ENCODE data around the gene PDZK1.

DNA sequence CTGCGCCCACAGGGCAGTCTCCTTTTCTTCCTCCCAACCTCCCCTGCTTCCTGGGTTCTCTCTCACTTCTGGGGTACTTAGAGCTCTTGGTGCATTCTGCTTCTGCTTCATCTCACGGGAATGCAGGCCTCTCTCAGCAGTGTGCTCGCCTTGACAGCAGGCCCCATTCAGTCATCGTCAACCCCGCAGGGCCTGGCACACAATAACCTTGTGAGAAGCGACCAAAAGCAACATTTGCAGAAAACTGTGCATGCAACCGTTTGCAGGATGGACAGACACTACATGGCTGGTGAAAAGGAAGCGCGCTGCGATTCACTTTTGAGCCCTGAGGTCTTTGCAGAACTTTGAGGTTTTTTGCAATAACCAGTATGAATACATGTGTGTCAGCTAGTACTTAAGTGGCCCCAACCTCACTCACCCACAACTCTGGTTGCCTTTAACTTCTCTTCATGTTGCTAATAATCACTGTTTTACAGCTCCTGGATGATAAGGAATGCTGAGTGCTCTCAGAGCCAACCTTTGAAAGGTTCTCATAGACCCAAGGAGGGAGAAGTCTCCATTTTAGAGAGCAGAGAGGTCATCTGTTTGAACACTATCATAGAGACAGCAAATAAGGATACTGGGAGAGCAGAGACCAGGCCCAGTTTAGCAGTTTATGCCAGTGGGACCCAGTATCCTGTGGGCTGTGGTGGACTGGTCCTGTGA, 9.6 kb upstream of the PDZK1 start:
- TF ChIP-seq ZNF565 (CRISPR knock-in tag; conservative IDR thresholded peaks at IDR 0.05; ENCODE audit: low read depth) (no peak), ZFP3 (CRISPR knock-in tag; IDR thresholded peaks at IDR 0.05) (no peak), ISL1 (CRISPR knock-in tag; IDR thresholded peaks at IDR 0.05) (no peak), TOX (CRISPR knock-in tag; IDR thresholded peaks at IDR 0.05; ENCODE audit: borderline replicate concordance) (no peak), ESRRG (CRISPR knock-in tag; IDR thresholded peaks at IDR 0.05) (no peak), ZFP30 (CRISPR knock-in tag; IDR thresholded peaks at IDR 0.05) (no peak), OSR1 (CRISPR knock-in tag; IDR thresholded peaks at IDR 0.05) (no peak), BACH2 (CRISPR knock-in tag; IDR thresholded peaks at IDR 0.05; ENCODE audit: borderline replicate concordance) (no peak)
- TF ChIP-seq, protein P1, sequence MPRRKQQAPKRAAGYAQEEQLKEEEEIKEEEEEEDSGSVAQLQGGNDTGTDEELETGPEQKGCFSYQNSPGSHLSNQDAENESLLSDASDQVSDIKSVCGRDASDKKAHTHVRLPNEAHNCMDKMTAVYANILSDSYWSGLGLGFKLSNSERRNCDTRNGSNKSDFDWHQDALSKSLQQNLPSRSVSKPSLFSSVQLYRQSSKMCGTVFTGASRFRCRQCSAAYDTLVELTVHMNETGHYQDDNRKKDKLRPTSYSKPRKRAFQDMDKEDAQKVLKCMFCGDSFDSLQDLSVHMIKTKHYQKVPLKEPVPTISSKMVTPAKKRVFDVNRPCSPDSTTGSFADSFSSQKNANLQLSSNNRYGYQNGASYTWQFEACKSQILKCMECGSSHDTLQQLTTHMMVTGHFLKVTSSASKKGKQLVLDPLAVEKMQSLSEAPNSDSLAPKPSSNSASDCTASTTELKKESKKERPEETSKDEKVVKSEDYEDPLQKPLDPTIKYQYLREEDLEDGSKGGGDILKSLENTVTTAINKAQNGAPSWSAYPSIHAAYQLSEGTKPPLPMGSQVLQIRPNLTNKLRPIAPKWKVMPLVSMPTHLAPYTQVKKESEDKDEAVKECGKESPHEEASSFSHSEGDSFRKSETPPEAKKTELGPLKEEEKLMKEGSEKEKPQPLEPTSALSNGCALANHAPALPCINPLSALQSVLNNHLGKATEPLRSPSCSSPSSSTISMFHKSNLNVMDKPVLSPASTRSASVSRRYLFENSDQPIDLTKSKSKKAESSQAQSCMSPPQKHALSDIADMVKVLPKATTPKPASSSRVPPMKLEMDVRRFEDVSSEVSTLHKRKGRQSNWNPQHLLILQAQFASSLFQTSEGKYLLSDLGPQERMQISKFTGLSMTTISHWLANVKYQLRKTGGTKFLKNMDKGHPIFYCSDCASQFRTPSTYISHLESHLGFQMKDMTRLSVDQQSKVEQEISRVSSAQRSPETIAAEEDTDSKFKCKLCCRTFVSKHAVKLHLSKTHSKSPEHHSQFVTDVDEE (CRISPR knock-in tag; IDR thresholded peaks at IDR 0.05) = no peak
- TF ChIP-seq, protein P2, sequence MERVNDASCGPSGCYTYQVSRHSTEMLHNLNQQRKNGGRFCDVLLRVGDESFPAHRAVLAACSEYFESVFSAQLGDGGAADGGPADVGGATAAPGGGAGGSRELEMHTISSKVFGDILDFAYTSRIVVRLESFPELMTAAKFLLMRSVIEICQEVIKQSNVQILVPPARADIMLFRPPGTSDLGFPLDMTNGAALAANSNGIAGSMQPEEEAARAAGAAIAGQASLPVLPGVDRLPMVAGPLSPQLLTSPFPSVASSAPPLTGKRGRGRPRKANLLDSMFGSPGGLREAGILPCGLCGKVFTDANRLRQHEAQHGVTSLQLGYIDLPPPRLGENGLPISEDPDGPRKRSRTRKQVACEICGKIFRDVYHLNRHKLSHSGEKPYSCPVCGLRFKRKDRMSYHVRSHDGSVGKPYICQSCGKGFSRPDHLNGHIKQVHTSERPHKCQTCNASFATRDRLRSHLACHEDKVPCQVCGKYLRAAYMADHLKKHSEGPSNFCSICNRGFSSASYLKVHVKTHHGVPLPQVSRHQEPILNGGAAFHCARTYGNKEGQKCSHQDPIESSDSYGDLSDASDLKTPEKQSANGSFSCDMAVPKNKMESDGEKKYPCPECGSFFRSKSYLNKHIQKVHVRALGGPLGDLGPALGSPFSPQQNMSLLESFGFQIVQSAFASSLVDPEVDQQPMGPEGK (CRISPR knock-in tag; IDR thresholded peaks at IDR 0.05; ENCODE audit: borderline replicate concordance) = no peak
